Stimulated activated CD4-positive, alpha-beta T cell treated with anti-CD3 and anti-CD28 coated beads, Interleukin-15, amount 100 ng/mL, for 48 hours (primary cell): ENCODE data around the gene CD109.
"Not testable (repeated sequence)": the region's sequence is repeated elsewhere in the genome, so short reads cannot be mapped to it uniquely, and the experiment has no call there.

Experiments
- DNase-seq, 2 donors: peaks; one replicate each; pipeline ENCODE4 v3.0.0-alpha.2; 2020; ENCODE audit warnings: low read depth in 2 of 2

The CD109 gene

DNA sequence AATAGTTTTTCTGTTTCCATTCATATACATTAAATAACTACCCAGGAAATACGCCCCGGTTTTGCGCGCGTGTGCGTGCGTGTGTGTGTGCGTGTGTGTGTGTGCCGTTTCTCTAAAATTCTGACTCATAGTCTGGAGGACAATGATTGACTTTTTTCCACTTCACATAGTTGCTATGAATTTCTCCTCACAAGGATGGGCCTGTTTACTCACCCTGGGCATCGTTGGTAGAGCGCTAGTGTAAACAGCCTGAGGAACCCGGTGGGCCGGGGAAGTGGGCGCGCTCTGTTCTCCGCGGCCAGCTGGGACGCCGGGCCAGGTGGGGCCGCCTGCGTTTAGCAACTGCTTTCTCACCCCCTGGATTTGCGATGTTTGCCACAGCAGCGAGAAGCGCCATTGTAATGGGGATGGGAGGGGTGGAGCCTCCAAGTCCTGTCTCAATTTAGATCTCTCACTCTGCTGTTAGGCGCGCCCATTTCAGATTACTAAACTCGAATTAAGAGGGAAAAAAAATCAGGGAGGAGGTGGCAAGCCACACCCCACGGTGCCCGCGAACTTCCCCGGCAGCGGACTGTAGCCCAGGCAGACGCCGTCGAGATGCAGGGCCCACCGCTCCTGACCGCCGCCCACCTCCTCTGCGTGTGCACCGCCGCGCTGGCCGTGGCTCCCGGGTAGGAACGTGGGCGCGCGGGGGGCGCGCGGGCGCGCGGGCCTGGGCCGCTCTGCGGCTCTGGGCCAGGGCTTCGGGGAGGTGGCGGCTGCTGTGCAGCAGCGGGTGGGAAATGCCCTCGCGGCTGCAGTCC, at the start of gene CD109:
Gene CD109 (plus strand): TSS at position 585 of the 803 bp plus-strand sequence. CDS start 13 bp downstream, at position 598.
- DNase-seq = peak; percentile 52 to 53

GRCh38 chr6:73648166-73648565, 47.8 kb upstream of the CD109 start:
- no peak for DNase-seq

GRCh38 chr6:73649783-73650182, 46.2 kb upstream of the CD109 start:
- DNase-seq = no peak

DNA sequence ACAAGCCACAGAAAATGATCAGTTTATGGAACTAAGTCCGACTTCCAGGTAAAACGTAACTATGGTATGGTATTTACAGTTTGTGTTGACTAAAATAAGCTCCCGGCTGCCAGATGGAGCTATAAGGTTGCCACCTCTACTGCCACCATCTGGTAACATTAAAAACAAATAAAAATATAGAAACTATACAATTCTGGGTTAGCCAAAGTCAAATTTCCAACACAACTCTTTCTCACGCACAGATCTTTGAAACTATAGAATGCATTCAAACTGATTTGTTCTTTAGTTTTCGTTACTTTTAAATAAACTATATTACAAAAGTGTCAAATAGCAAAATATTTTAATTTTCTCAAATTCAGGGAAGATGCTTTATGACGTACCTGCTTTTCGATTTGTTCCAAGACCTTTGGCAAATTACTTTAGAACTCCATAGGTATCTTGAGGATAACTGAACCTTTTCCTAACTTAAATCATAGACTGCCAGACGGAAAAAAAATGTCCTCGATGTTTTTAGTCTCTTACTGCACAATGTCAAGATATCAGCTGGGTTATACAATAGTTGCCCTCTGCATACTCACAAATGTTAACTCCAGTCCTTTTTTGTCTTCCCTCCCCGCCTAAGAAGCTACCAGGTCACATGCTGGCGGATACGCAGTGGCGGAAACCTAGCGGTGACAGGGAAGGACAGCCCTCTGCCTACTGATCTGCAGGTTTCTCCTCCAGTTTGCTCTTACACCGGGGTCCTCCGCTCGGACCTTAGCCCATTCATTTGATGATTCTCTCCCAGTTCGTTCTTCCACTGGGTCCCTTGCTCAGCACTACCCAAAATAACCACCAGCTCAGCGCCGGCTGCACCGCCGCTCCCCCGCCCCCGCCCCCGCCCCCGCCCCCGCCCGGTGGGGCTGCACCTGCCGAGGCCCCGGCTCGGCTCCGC, 43.1 kb upstream of the CD109 start:
- peak in 1 of 2 donors; percentile 45 for DNase-seq

GRCh38 chr6:73653571-73654424, 42.2 kb upstream of the CD109 start, which contains the start of gene SLC17A5:
Gene SLC17A5, minus strand, starts transcription at chr6:73653992. Its CDS starts 106 bp downstream, at chr6:73653886.
- peak; percentile 75 to 85 for DNase-seq

DNA sequence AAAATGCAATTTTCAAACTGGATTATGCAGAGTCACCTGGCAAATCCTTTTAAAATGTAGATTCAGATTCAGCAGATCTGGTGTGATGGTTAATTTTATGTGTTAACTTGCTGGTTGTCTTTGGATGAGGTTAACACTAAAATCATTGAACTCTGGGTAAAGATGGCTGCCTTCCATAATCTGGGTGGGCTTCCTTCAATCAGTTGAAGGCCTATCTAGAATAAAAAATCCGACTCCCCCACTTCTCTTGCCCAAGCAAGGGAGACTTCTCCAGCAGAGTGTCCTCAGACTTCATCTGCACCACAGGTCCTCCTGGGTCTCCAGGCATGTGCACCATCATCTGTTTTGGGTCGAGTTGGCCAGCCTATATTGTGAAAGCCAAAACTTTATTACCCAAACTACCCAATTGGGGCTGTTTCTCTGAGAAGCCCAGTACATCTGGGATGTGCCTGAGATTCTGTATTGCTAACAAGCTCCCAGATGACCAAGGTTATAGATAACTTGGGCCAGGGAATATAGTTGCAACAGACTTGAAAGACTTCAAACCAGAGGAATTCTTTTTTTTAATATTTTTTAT, 40.6 kb upstream of the CD109 start:
- no peak for DNase-seq

DNA sequence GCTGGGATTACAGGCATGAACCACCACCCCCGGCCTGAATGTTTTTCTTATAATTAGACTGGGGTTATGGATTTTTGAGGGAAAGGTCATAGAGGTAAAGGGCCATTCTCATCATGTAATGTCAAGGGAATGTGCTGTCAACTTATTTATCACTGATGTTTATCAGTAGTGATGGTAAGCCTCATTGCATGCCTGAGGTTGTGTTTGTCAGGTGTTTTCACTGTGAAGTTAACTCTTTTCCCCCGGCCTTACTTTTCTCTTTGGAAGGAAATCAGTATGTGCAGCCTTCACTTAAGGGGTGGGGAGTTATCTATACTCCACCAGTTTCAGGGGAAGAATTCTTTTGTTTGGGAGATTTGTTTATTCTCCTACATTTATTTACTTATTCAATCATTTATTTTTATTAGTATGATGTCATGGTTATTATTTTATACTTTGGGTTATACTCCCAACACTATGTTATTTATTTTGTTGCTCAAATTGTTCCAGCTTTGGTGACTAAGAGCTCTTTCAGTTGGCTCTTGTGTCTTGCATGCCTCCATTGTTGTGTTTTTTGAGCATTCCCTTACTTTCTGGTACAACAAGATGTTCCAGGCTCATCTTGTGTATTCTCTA, 39.4 kb upstream of the CD109 start:
- DNase-seq = no peak

- no peak for DNase-seq
These were observed 38.8 kb upstream of the CD109 start for GRCh38 chr6:73657201-73657600.

DNA sequence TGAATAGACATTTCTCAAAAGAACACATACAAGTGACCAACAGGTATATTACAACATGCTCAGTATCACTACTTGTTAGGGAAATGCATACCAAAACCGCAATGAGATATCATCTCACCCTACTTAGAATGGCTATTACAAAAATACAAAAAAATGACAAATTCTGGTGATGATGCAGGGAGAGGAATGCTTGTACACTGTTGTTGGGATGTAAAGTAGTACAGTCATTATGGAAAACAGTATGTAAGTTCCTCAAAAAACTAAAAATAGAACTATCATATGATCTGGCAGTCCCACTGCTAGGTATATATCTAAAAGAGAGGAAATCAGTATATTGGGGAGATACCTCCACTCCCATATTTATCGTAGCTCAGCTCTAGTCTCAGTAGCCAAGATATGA, 31.3 kb upstream of the CD109 start:
- DNase-seq = no peak

DNA sequence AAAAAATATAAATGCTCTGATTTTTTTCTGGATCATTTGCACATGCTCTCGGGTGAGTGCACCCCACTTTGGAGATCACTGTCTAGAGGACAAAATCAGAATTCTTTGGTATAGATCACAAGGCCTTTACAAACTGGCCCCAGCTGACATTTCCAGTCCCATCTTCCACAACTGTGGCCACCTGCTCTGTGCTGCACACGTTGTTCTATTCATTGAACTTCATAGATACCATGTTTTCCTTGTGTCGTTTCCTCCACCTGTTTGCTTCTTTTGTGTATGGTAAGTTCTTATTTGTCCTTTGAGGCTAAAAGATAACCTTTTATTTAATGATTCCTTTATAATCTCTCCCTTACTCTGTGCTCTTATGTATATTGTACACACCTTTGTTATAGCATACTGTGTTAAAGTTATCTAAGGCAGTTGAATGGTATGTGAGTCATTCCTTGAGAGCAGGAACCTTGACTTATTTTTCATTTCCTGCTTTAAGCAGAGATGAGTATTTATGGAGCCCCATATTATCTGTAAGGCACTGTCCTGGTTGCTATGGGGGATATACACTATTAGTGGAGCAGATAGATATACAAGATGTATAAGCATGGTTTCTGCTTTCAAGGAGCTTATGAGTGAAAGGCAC, 30.2 kb upstream of the CD109 start:
- no peak for DNase-seq

DNA sequence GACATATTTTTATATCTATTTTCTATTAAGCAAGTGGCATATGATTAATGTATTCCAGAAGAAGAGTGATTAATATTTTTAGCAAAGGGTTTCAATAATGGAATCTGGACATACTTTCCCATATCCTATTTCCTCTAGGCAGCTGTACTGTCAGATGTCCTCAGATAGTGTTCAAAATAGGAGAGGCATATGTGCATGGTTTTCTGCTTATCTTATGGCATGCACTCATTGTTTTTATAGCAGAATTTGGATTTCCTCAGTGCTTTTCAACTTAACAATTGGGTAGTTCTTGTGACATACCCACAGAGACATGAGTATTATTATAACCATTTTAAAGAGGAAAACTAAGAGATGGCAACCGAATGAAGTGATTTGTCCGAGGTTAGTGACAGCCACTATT, 29.6 kb upstream of the CD109 start:
- DNase-seq = no peak

- no peak for DNase-seq
These were observed 28.2 kb upstream of the CD109 start for GRCh38 chr6:73667798-73668197.

GRCh38 chr6:73669005-73669404, 27.0 kb upstream of the CD109 start:
- no peak for DNase-seq

GRCh38 chr6:73671911-73672685, 23.9 kb upstream of the CD109 start:
- no peak for DNase-seq

DNA sequence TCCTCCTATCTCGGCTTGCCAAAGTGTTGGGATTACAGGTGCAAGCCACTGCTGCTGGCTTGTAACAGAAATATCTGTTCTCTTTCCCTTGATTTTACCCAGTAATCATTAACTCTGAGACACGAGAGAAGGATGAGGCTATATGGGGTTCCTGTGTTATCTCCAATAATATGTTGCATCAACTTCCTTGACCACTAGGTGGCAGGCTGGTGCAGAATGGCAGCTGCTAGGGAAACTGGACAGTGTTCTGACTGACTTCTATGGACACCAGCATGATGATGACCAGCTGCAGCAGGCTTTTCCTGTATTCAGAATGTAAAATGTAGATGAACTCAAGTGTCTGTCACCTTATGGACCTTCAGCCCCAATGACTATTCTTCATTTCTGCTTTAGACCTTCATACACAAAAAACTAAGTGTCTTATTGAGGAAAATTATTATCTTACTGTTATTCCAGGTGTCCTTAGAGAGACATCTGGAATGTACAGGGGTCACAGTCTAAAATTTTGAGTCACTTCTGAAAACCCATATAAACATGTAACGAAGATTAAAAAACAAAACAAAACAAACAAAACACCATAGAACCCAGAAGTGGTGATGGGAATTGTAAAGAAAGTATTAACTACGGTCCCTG, 20.4 kb upstream of the CD109 start:
- DNase-seq = peak; percentile 44 to 61

- DNase-seq = no peak
These were observed 17.0 kb upstream of the CD109 start for GRCh38 chr6:73679009-73679408.

- DNase-seq = not testable (repeated sequence)
These were observed 16.2 kb upstream of the CD109 start for GRCh38 chr6:73679846-73680245.

DNA sequence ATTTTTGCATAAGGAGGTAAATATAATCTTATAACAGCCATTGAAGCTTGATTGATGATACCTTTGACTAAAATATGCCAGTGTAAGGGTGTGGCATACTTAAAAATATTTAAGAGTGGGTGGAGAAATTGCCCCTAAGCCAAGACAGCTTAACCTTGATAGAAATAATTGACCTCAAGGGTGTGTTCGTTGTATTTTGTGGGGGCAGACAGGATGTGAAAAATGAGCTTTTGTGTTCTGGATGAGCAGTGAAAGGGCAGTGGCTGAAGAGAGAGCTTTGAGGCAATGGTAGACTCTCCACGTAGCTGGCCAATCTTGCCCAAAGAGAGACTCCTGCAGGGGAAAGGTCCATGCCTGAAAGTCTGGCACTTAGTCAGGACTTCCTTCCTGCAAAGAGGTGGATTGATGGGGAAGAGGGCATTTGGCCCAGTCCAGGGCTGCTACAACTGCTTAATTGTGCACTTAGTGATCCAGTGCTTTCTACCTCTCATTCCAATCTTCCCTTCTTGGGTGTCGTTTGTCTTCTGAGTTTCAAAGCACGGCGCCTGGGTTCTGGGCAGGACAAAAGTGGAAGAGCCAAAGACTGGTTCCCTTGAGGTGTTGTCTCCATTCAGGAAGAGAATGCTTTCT, 15.6 kb upstream of the CD109 start:
- no peak for DNase-seq

- DNase-seq = not testable (repeated sequence)
These were observed 12.4 kb upstream of the CD109 start for GRCh38 chr6:73683574-73683973.
